Tibial nerve (tissue), 4 donors: ENCODE results near the gene IRX3. TPM values are rescaled to one million over a fixed set of nuclear protein-coding genes. Genes with fewer than 3 reads are reported as not detected.

Experiments
- DNase-seq, 2 donors: peaks; one replicate each; pipeline ENCODE4 v3.0.0-alpha.2; 2019; ENCODE audit warnings: low spot score in 2 of 2
- H3K27ac ChIP-seq, 4 donors: fragments of 200-600 bp; sonication (generic) in 3 of 4; one replicate each; pipeline ENCODE4 v1.5.1; 2017 to 2019; ENCODE audit warnings: mild to moderate bottlenecking in 1 of 4
- H3K27me3 ChIP-seq, 2 donors: fragments of 200-600 bp; sonication (generic) in 1 of 2; one replicate each; pipeline versions ENCODE4 v1.5.1 to v1.6.0; 2017 to 2019
- H3K36me3 ChIP-seq, 3 donors: fragments of 200-600 bp; sonication (generic); one replicate each; pipeline ENCODE4 v1.5.1; 2018 to 2019
- H3K4me1 ChIP-seq, 4 donors: fragments of 200-600 bp; sonication (generic) in 3 of 4; one replicate each; pipeline ENCODE4 v1.5.1; 2017 to 2019
- H3K4me3 ChIP-seq, 4 donors: fragments of 200-600 bp; sonication (generic) in 3 of 4; one replicate each; pipeline ENCODE4 v1.5.1; 2017 to 2019; ENCODE audit warnings: mild to moderate bottlenecking in 1 of 4, moderate library complexity in 1 of 4
- H3K9me3 ChIP-seq, 4 donors: fragments of 200-600 bp; sonication (generic) in 3 of 4; one replicate each; pipeline ENCODE4 v1.5.1; 2017 to 2019
- EP300 ChIP-seq, 2 donors: sonication (generic); formaldehyde crosslinking; IDR thresholded peaks; one replicate each; pipeline ENCODE4 v1.6.1; 2017; ENCODE audit warnings: antibody characterized with exemption in 2 of 2, mild to moderate bottlenecking in 1 of 2
- POLR2A ChIP-seq, 2 donors: fragments of 450-650 bp; IDR thresholded peaks; one replicate each; pipeline ENCODE4 v1.6.1; 2017; ENCODE audit warnings: antibody characterized with exemption in 2 of 2, mild to moderate bottlenecking in 2 of 2, moderate library complexity in 2 of 2
- WGBS, 2 donors: methylation state at CpG; one replicate each; pipeline ENCODE4 v1.1.5; 2018; 5-methylcytosine and 5-hydroxymethylcytosine counted together
- total RNA-seq, 4 donors: library from RNA; depleted of rRNA; stranded (reverse); fragments of >200 nt; gene quantifications; one replicate each; pipeline ENCODE4 v1.1.0, GENCODE V29; 2016
- TF ChIP-seq, protein P1 (sequence below), 5 experiments: fragments of 200-600 bp in 3 of 5; fragments of 450-650 bp in 2 of 5; sonication (generic) in 3 of 5; IDR thresholded peaks; one replicate each; pipeline ENCODE4 v1.5.1; 2016 to 2019; ENCODE audit warnings: antibody characterized with exemption in 5 of 5, mild to moderate bottlenecking in 3 of 5, moderate library complexity in 2 of 5

The IRX3 gene
- total RNA-seq = 10 to 100 TPM in 1 of 4 donors, 1 to 10 TPM in 3; 1.3 to 10.5 (median 2.0) TPM

DNA sequence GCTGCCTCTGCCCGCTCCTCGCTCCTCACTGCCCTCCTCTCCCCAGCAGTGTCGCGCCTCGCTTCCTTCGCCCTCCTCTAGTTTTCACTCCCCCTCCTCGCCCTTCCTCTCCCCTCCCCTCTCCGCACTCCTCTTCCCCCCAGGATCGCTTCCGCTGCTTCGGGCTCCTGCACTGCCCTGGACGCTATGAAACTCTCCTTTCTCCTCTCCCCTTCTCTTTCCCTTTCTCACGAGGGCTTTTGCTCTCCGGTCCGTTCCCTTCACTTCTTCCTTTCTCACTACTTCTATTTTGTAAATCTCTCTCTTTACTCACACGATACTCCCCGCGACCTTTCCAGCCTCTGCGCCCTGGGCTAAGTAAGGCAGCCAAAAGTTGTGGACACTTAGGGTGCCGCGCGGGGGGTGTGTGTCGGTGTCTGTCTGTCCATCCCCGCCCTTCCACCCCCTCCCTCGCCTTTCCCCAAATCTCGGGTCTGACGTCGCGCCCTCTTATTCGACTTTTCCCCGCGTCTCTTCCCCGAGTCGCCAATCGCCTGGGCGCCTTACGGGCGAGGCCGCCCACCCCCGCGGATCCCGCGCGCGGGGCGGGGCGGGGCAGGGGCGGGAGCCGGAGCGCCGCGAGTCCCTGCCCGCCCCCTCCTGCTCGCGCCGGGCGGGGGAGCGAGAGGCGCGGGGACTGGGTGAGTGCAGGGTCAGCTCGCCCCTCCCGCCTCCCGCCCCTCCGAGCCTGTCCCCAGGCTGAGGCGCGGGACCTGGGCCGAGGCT is at the start of gene IRX3:
Gene IRX3 (minus strand): TSS at position 422 of the 765 bp plus-strand sequence. CDS start 737 bp downstream, outside the sequence.
- Histone ChIP-seq H3K9me3 (no peaks in the 10 kb centered on the region), H3K4me1 (peaks cover 0 to 82% (median 10%) of the 10 kb centered on the region in 4 donors), H3K4me3 (peak within 1 kb of the TSS; percentile 26 to 54 (median 43)), H3K27ac (no peak within 1 kb of the TSS), H3K27me3 (peaks cover 3 to 95% of the 10 kb centered on the region in 2 donors), H3K36me3 (no peaks in the 10 kb centered on the region)
- TF ChIP-seq POLR2A (IDR thresholded peaks at IDR 0.05) (no peak), EP300 (IDR thresholded peaks at IDR 0.05) (peak in 1 of 2 donors; percentile 42)
- TF ChIP-seq, protein P1, sequence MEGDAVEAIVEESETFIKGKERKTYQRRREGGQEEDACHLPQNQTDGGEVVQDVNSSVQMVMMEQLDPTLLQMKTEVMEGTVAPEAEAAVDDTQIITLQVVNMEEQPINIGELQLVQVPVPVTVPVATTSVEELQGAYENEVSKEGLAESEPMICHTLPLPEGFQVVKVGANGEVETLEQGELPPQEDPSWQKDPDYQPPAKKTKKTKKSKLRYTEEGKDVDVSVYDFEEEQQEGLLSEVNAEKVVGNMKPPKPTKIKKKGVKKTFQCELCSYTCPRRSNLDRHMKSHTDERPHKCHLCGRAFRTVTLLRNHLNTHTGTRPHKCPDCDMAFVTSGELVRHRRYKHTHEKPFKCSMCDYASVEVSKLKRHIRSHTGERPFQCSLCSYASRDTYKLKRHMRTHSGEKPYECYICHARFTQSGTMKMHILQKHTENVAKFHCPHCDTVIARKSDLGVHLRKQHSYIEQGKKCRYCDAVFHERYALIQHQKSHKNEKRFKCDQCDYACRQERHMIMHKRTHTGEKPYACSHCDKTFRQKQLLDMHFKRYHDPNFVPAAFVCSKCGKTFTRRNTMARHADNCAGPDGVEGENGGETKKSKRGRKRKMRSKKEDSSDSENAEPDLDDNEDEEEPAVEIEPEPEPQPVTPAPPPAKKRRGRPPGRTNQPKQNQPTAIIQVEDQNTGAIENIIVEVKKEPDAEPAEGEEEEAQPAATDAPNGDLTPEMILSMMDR (IDR thresholded peaks at IDR 0.05) = no peak
- WGBS, 2 donors = 0 to 1% methylated on average over 37 to 64 of the region's 67 CpGs
- DNase-seq = peak in 1 of 2 donors; percentile 24

DNA sequence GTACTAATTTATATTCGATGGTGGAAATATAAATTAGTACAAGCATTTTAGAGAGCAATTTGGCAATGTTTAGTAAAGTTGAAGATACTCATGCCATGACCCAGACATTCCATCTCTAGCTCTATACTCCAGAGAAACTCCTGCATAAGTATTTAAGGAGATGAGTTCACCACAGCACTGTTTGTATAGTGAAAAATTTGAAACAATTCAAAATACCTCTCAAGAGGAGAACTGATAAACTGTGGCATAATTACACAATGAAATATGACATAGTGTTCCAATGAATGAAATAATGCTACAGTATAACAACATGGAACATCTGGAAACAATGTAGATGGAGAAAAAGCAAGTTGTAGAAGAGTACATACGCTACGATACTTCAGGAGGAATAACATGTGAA is 48.6 kb upstream of the IRX3 start:
- TF ChIP-seq EP300 (IDR thresholded peaks at IDR 0.05) (no peak), POLR2A (IDR thresholded peaks at IDR 0.05) (no peak)
- TF ChIP-seq, protein P1 (IDR thresholded peaks at IDR 0.05) = no peak
- H3K4me1 ChIP-seq = no peaks in the 10 kb centered on the region
- H3K36me3 ChIP-seq = no peaks in the 10 kb centered on the region
- H3K27me3 ChIP-seq = peaks cover 0 to 5% of the 10 kb centered on the region in 2 donors
- H3K9me3 ChIP-seq = no peaks in the 10 kb centered on the region
- DNase-seq = no peak
- no peak overlapping the region for H3K4me3 ChIP-seq
- WGBS, 2 donors = 58 to 69% methylated on average over 3 of the region's 3 CpGs
- H3K27ac ChIP-seq = no peak overlapping the region

DNA sequence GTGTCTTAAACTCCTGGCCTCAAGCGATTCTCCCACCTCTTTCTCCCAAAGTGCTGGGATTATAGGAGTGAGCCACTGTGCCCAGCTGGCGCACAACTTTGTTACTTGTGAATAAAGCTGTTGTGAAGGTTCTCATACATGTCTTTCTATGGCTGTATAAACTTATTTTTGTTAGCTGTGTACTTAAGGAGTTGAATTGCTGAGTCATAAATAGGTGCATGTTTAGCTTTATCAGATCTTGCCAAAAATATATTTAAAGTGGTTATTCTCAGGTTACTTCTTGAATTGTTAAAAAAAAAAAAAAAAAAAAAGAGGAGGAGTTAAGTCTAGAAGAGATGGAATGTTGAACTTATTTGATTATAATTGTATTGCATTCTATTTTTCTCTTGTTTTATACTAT is 47.6 kb upstream of the IRX3 start:
- Histone ChIP-seq H3K27me3 (peaks cover 0 to 5% of the 10 kb centered on the region in 2 donors), H3K36me3 (no peaks in the 10 kb centered on the region), H3K27ac (no peak overlapping the region), H3K9me3 (no peaks in the 10 kb centered on the region), H3K4me3 (no peak overlapping the region), H3K4me1 (no peaks in the 10 kb centered on the region)
- no peak for DNase-seq
- 75 to 80% methylated on average over 2 of the region's 2 CpGs for WGBS, 2 donors
- TF ChIP-seq POLR2A (IDR thresholded peaks at IDR 0.05) = no peak
- TF ChIP-seq, protein P1 (IDR thresholded peaks at IDR 0.05) = no peak
- TF ChIP-seq EP300 (IDR thresholded peaks at IDR 0.05) = no peak

DNA sequence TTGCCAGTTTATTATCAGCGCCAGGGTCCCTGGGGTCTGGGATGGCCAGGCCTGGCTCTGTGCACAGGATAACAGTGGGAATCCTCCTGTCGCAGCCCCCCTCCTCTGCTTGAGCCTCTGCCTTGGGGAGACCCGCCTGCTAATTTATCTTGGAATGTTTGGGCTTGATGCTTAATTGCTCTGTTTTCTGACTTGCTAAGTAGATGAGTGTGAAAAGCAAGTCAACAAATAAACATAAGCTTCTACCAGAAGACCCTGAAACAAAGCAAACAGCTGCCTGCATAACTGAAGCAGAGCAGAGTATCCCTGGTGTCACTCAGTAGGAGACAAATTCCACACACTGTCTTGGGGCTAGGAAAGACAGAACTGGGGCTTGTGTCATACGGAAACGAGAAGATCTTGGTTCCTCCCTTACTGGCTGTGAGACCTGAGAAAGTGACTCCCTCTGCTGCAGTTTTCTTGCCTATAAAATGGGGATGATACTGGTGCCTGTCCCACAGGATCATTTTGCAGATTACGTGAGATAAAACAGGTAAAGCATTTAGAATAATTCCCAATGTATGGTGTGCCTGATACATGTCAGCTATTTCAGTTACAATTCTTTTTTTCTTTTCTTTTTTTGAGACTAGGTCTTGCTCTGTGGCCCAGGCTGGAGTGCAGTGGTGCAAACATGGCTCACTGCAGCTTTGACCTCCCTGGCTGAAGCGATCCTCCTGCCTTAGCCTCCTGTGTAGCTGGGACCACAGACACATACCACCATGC is 44.8 kb upstream of the IRX3 start:
- Histone ChIP-seq H3K4me1 (no peaks in the 10 kb centered on the region), H3K9me3 (no peaks in the 10 kb centered on the region), H3K27ac (no peak overlapping the region), H3K4me3 (no peak overlapping the region), H3K36me3 (no peaks in the 10 kb centered on the region), H3K27me3 (no peaks in the 10 kb centered on the region)
- TF ChIP-seq, protein P1 (IDR thresholded peaks at IDR 0.05) = no peak
- TF ChIP-seq POLR2A (IDR thresholded peaks at IDR 0.05) (no peak), EP300 (IDR thresholded peaks at IDR 0.05) (no peak)
- 50 to 57% methylated on average over 7 of the region's 7 CpGs for WGBS, 2 donors
- no peak for DNase-seq

DNA sequence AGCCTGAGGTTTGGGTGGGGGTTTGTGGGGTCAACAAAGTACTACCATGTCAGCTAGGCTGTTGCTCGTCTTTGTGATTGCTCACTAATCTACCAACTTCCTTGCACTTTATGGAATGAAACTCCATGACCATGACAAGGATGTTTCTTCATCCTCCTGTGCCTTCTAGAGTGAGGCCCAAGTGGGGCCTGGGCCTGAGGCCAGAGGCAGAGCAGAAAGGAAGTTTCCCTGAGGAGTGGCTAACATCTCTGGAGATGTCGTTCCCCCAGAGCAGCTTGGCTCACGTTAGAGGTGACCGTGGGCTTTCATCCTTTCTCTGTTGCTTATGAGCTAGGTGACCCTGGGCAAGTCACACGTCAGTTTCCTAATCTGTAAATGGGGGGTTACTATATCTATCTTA is 41.0 kb upstream of the IRX3 start:
- no peak for DNase-seq
- H3K36me3 ChIP-seq = no peaks in the 10 kb centered on the region
- H3K4me3 ChIP-seq = no peak overlapping the region
- no peaks in the 10 kb centered on the region for H3K4me1 ChIP-seq
- no peaks in the 10 kb centered on the region for H3K27me3 ChIP-seq
- TF ChIP-seq, protein P1 (IDR thresholded peaks at IDR 0.05) = no peak
- TF ChIP-seq EP300 (IDR thresholded peaks at IDR 0.05) (no peak), POLR2A (IDR thresholded peaks at IDR 0.05) (no peak)
- WGBS, 2 donors = 83 to 88% methylated on average over 5 of the region's 5 CpGs
- H3K27ac ChIP-seq = no peak overlapping the region
- H3K9me3 ChIP-seq = no peaks in the 10 kb centered on the region
